Panc1 (cell line): ENCODE measurements around the gene PLS3.

Experiments used
- POLR2AphosphoS5 ChIP-seq: IDR thresholded peaks from 2 replicates; pipeline ENCODE4 v1.6.1; 2012; ENCODE audit warnings: mild to moderate bottlenecking, low read depth, low read length, moderate library complexity
- SIN3A ChIP-seq: IDR thresholded peaks from 2 replicates; pipeline ENCODE4 v1.6.1; 2012; ENCODE audit warnings: low read depth, mild to moderate bottlenecking, low read length, moderate library complexity, borderline replicate concordance; ENCODE audit not compliant: insufficient read depth
- TF ChIP-seq, protein P1 (sequence below): fragments of 450-650 bp; IDR thresholded peaks from 2 replicates; pipeline ENCODE4 v1.5.1; 2017; ENCODE audit warnings: mild to moderate bottlenecking
- TF ChIP-seq, protein P2 (sequence below), 2 experiments: IDR thresholded peaks; 2 replicates each; pipeline ENCODE4 v1.6.1; 2011 to 2012; ENCODE audit warnings: low read depth in 2 of 2, control low read depth in 1 of 2, low read length in 1 of 2, mild to moderate bottlenecking in 1 of 2, moderate library complexity in 1 of 2; ENCODE audit not compliant: insufficient read depth in 1 of 2

DNA sequence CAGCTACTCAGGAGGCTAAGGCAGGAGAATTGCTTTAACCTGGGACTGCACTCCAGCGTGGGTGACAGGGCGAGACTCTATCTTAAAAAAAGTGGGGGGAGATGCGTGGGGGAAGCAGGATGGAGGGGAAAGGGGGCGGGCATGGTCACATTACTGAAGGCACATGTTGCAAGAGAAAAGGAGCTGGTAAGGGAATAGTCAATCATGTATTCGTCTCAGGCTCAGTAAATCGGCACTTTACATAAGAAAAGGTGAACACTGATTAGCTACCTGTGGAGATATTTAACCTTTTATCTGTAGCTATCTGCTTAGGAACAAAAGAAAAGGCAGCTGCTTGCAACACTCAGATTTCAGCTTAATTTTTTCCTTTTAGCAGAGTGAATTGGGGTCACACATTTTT is 132.5 kb downstream of the PLS3 start:
- TF ChIP-seq, protein P1, sequence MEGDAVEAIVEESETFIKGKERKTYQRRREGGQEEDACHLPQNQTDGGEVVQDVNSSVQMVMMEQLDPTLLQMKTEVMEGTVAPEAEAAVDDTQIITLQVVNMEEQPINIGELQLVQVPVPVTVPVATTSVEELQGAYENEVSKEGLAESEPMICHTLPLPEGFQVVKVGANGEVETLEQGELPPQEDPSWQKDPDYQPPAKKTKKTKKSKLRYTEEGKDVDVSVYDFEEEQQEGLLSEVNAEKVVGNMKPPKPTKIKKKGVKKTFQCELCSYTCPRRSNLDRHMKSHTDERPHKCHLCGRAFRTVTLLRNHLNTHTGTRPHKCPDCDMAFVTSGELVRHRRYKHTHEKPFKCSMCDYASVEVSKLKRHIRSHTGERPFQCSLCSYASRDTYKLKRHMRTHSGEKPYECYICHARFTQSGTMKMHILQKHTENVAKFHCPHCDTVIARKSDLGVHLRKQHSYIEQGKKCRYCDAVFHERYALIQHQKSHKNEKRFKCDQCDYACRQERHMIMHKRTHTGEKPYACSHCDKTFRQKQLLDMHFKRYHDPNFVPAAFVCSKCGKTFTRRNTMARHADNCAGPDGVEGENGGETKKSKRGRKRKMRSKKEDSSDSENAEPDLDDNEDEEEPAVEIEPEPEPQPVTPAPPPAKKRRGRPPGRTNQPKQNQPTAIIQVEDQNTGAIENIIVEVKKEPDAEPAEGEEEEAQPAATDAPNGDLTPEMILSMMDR = no peak
- TF ChIP-seq POLR2AphosphoS5 (no peak), SIN3A (no peak)
- TF ChIP-seq, protein P2, sequence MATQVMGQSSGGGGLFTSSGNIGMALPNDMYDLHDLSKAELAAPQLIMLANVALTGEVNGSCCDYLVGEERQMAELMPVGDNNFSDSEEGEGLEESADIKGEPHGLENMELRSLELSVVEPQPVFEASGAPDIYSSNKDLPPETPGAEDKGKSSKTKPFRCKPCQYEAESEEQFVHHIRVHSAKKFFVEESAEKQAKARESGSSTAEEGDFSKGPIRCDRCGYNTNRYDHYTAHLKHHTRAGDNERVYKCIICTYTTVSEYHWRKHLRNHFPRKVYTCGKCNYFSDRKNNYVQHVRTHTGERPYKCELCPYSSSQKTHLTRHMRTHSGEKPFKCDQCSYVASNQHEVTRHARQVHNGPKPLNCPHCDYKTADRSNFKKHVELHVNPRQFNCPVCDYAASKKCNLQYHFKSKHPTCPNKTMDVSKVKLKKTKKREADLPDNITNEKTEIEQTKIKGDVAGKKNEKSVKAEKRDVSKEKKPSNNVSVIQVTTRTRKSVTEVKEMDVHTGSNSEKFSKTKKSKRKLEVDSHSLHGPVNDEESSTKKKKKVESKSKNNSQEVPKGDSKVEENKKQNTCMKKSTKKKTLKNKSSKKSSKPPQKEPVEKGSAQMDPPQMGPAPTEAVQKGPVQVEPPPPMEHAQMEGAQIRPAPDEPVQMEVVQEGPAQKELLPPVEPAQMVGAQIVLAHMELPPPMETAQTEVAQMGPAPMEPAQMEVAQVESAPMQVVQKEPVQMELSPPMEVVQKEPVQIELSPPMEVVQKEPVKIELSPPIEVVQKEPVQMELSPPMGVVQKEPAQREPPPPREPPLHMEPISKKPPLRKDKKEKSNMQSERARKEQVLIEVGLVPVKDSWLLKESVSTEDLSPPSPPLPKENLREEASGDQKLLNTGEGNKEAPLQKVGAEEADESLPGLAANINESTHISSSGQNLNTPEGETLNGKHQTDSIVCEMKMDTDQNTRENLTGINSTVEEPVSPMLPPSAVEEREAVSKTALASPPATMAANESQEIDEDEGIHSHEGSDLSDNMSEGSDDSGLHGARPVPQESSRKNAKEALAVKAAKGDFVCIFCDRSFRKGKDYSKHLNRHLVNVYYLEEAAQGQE (IDR thresholded peaks at IDR 0.05; ENCODE audit: insufficient read depth in 1 of 2, low read depth in 2 of 2, low read length in 1 of 2) = no peak
